ENCODE data around the gene EXOC4.

DNA sequence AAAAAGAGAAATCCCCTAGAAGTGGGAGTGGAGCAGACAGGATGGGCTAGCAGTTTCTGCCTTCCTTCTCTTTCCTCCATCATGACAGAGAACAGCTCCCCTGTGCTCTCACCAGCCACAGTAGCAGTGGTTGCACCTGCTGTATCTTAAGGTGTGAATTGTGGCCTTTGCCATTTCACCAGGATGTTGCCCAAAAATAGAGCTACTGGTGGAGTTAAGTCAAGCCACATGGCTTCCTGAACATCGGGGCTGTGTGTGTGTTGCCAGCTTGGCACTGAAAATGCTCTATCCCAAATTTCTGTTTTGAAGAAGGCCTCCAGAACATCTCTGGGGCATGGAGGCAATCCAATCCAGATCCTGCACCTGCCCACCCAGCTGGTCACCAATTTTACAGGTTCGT, 348.7 kb downstream of the EXOC4 start:
- TF ChIP-seq, protein P1, sequence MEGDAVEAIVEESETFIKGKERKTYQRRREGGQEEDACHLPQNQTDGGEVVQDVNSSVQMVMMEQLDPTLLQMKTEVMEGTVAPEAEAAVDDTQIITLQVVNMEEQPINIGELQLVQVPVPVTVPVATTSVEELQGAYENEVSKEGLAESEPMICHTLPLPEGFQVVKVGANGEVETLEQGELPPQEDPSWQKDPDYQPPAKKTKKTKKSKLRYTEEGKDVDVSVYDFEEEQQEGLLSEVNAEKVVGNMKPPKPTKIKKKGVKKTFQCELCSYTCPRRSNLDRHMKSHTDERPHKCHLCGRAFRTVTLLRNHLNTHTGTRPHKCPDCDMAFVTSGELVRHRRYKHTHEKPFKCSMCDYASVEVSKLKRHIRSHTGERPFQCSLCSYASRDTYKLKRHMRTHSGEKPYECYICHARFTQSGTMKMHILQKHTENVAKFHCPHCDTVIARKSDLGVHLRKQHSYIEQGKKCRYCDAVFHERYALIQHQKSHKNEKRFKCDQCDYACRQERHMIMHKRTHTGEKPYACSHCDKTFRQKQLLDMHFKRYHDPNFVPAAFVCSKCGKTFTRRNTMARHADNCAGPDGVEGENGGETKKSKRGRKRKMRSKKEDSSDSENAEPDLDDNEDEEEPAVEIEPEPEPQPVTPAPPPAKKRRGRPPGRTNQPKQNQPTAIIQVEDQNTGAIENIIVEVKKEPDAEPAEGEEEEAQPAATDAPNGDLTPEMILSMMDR (conservative IDR thresholded peaks at IDR 0.05), result no peak
- TF ChIP-seq ZFX (IDR thresholded peaks at IDR 0.05), result no peak
